ENCODE results near the gene KCTD10.
"Not testable (repeated sequence)": the region's sequence is repeated elsewhere in the genome, so short reads cannot be mapped to it uniquely, and the experiment has no call there.

Gene KCTD10

DNA sequence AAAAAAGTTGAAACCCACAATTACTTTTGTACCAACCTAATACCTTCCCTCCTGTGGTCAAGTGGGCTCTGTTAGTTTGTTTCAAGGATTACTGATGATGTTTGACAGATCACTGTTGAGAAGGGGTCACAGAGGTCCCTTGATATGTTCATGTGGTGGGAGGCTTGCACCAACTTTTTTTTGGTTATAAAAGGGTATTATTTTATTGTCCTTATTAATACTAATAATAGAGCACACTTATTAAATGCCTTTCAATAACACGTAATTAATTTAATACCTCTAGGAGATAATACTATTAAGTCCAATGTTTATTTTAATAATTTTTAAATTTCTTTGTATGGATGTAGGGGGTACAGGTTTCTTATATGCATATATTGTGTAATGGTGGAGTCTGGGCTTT lies 4.8 kb upstream of the KCTD10 start:
- Histone ChIP-seq H3K27ac (ENCODE audit: low read depth, low read length) (no peak overlapping the region), H3K36me3 (ENCODE audit: insufficient read depth, low read length) (peaks cover 39% of the 10 kb centered on the region), H3K9ac (ENCODE audit: low read length) (no peak overlapping the region), H3K27me3 (ENCODE audit: control insufficient read depth in 1 of 2, insufficient read depth in 2 of 2, low read length in 2 of 2) (no peaks in the 10 kb centered on the region), H3K4me1 (ENCODE audit: insufficient read depth, low read length) (peaks cover 17% of the 10 kb centered on the region), H3K4me3 (ENCODE audit: low read depth in 1 of 2, low read length in 2 of 2) (no peak overlapping the region), H3K9me3 (ENCODE audit: low read length) (no peaks in the 10 kb centered on the region)

DNA sequence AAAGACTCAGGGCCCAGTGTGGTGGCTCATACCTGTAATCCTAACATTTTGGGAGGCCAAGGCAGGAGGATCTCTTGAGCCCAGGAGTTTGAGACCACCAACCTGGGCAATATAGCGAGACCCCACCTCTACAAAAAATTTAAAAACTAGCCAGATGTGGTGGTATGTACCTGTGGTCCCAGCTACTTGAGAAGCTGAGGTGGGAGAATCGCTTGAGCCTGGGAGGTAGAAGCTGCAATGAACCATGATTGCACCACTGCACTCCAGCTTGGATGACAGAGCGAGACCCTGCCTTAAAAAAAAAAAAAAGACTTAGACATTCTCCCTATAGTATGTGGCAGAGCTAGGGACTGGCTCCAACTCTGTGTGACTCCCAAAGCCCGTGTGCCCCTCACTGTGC lies 3.3 kb upstream of the KCTD10 start:
- no peaks in the 10 kb centered on the region for H3K27me3 ChIP-seq (ENCODE audit: control insufficient read depth in 1 of 2, insufficient read depth in 2 of 2, low read length in 2 of 2)
- H3K36me3 ChIP-seq (ENCODE audit: insufficient read depth, low read length): peaks cover 24% of the 10 kb centered on the region
- H3K9ac ChIP-seq (ENCODE audit: low read length): no peak overlapping the region
- H3K4me1 ChIP-seq (ENCODE audit: insufficient read depth, low read length): peaks cover 27% of the 10 kb centered on the region
- no peak overlapping the region for H3K27ac ChIP-seq (ENCODE audit: low read depth, low read length)
- no peaks in the 10 kb centered on the region for H3K9me3 ChIP-seq (ENCODE audit: low read length)
- H3K4me3 ChIP-seq (ENCODE audit: low read depth in 1 of 2, low read length in 2 of 2): no peak overlapping the region

DNA sequence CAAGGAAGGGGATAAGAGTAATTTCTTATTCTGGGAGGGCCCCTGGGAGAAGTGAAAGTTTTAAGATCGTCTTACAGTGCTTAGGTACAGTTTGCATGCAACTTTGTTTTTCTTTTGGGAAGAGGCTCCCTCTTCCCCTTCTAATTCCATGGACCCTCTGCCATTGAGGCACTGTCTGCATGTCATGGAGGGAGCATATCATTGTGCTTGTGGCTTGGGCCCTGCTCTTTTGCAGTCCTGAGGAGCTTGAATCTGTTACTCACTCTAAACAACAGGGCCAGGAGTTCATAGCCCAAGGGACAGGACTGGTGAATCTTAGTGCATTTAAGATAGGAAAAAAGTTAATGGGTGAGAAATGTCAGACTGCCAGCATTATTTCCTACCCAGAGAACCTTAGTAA lies 2.7 kb upstream of the KCTD10 start:
- Histone ChIP-seq H3K4me1 (ENCODE audit: insufficient read depth, low read length) (peaks cover 33% of the 10 kb centered on the region), H3K27ac (ENCODE audit: low read depth, low read length) (no peak overlapping the region), H3K4me3 (ENCODE audit: low read depth in 1 of 2, low read length in 2 of 2) (no peak overlapping the region), H3K9ac (ENCODE audit: low read length) (no peak overlapping the region), H3K27me3 (ENCODE audit: control insufficient read depth in 1 of 2, insufficient read depth in 2 of 2, low read length in 2 of 2) (no peaks in the 10 kb centered on the region), H3K36me3 (ENCODE audit: insufficient read depth, low read length) (peaks cover 18% of the 10 kb centered on the region), H3K9me3 (ENCODE audit: low read length) (no peaks in the 10 kb centered on the region)

DNA sequence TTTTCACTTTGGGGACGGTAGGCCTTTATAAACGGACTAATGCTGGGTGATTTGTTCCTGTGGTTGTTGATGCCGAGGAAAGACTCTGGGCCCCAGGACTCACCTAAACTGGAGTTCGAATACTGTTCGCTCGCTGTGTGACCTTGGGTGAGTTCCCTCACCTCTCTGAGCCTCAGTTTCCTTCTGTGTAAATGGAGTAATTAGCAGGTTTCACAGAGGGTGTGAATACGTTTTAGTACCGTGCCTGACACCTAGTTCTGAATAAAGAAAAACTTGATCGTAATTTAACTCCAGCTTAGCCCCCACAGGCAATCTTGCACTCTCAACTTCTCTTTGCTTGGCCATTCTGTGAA lies 839 bp upstream of the KCTD10 start:
- Histone ChIP-seq H3K4me1 (ENCODE audit: insufficient read depth, low read length) (peaks cover 49% of the 10 kb centered on the region), H3K4me3 (ENCODE audit: low read depth in 1 of 2, low read length in 2 of 2) (peak overlapping the region; percentile 78 to 98), H3K9me3 (ENCODE audit: low read length) (no peaks in the 10 kb centered on the region), H3K27ac (ENCODE audit: low read depth, low read length) (peak overlapping the region; percentile 97), H3K36me3 (ENCODE audit: insufficient read depth, low read length) (no peaks in the 10 kb centered on the region), H3K27me3 (ENCODE audit: control insufficient read depth in 1 of 2, insufficient read depth in 2 of 2, low read length in 2 of 2) (no peaks in the 10 kb centered on the region), H3K9ac (ENCODE audit: low read length) (peak overlapping the region; percentile 85)

DNA sequence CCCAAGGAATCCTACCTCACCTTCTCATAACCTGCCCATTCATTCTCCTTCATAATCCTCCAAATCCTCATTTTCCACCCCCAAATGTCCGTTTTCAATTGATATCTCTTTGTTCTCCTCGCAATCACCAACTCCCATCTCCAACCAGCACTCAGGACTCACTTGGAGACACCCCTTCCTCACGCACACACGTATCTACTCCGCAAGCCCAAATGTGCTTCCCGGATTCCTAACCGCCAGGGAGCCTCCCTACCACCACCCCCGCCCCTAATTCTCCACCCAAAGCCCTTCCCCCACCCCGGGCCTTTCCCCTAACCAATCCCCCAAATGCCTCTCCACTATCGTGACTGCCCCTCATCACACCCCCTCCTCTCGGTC lies 304 bp downstream of the KCTD10 start:
- H3K9ac ChIP-seq (ENCODE audit: low read length): peak overlapping the region; percentile 85
- peak overlapping the region; percentile 78 to 98 for H3K4me3 ChIP-seq (ENCODE audit: low read depth in 1 of 2, low read length in 2 of 2)
- no peaks in the 10 kb centered on the region for H3K27me3 ChIP-seq (ENCODE audit: control insufficient read depth in 1 of 2, insufficient read depth in 2 of 2, low read length in 2 of 2)
- no peaks in the 10 kb centered on the region for H3K9me3 ChIP-seq (ENCODE audit: low read length)
- H3K27ac ChIP-seq (ENCODE audit: low read depth, low read length): peak overlapping the region; percentile 97
- H3K4me1 ChIP-seq (ENCODE audit: insufficient read depth, low read length): peaks cover 49% of the 10 kb centered on the region
- H3K36me3 ChIP-seq (ENCODE audit: insufficient read depth, low read length): no peaks in the 10 kb centered on the region

DNA sequence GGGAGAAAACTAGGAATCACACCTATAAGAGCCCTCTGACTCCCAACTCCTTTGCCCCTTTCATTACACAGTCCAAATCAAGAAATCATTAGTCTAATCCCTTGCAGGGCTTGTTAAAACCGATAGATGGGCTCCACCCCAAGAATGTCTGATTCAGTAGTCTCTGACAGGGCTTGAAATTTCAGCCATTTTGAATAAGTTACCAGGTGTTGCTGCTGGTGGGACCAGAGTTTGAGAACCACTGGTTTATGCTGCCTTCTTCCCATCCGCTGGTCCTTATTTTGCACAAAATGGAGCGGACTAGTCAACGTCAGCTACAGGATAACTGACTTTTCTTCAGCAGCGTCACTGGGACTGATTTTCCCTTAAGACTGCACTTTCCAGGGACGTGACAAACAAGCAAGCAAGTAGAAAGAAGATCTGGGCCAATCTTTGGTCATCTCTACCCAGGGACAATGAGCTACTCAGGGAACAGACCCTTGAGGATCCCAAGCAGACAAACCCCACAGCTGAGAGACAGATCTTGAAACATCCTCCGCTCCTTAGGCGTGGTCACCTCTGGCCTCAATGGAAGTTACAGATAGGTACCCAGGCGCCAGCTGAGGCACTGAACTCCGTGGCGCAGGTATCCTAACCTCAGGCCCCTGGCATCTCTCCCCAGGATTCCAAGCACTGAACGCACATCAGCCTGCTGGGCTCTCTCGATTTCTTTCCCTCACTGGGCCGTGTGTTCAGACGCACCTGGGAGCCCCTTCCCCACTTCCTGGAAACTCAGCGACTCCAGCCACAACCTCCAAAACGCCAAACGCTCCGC lies 900 bp downstream of the KCTD10 start:
- Histone ChIP-seq H3K27me3 (ENCODE audit: control insufficient read depth in 1 of 2, insufficient read depth in 2 of 2, low read length in 2 of 2) (no peaks in the 10 kb centered on the region), H3K27ac (ENCODE audit: low read depth, low read length) (peak overlapping the region; percentile 97), H3K9ac (ENCODE audit: low read length) (peak overlapping the region; percentile 85), H3K9me3 (ENCODE audit: low read length) (no peaks in the 10 kb centered on the region), H3K4me1 (ENCODE audit: insufficient read depth, low read length) (peaks cover 49% of the 10 kb centered on the region), H3K4me3 (ENCODE audit: low read depth in 1 of 2, low read length in 2 of 2) (peak overlapping the region; percentile 78 to 98), H3K36me3 (ENCODE audit: insufficient read depth, low read length) (no peaks in the 10 kb centered on the region)

DNA sequence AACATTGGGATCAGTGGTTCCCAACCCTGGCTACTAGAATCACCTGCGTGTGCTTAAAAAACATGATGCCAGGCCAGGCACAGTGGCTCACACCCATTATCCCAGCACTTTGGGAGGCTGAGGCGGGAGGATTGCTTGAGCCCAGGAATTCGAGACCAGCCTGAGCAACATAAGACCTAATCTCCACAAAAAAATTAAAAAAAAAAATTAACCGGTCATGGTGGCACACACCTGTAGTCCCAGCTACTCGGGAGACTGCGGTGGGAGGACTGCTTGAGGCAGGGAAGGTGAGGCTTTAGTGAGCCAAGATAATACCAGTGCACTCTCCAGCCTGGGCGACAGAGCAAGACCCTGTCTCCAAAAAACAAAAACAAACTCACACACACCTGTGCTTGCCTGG lies 2.0 kb downstream of the KCTD10 start:
- Histone ChIP-seq H3K27me3 (ENCODE audit: control insufficient read depth in 1 of 2, insufficient read depth in 2 of 2, low read length in 2 of 2) (no peaks in the 10 kb centered on the region), H3K4me3 (ENCODE audit: low read depth in 1 of 2, low read length in 2 of 2) (peak overlapping the region in 1 of 2 donors; percentile 98), H3K9me3 (ENCODE audit: low read length) (no peaks in the 10 kb centered on the region), H3K4me1 (ENCODE audit: insufficient read depth, low read length) (peaks cover 53% of the 10 kb centered on the region), H3K9ac (ENCODE audit: low read length) (no peak overlapping the region), H3K27ac (ENCODE audit: low read depth, low read length) (no peak overlapping the region), H3K36me3 (ENCODE audit: insufficient read depth, low read length) (no peaks in the 10 kb centered on the region)

DNA sequence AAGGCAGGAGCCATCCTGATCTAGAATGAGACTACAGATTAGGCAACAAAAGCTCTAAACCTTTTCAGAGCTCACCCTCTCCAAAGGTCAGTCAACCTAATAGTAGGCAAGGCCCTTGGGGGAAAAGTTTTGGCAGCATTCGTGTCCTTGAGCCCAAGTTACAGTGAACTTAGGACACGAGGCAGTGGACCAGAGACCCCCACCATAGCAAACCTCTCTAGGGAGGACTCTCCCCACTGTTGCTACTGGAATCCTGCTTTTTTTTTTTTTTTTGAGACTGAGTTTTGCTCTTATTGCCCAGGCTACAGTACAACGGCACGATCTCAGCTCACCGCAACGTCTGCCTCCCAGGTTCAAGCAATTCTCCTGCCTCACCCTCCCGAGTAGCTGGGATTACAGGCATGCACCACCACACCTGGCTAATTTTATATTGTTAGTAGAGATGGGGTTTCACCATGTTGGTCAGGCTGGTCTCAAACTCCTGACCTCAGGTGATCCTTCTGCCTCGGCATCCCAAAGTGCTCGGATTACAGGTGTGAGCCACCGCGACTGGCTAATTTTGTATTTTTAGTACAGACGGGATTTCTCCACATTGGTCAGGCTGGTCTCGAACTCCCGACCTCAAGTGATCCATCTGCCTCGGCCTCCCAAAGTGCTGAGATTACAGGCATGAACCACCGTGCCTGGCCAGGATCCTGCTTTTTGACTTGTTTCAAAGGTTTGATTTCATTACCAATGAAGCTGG lies 3.4 kb downstream of the KCTD10 start:
- not testable (repeated sequence) for H3K9ac ChIP-seq (ENCODE audit: low read length); H3K27me3 ChIP-seq (ENCODE audit: control insufficient read depth in 1 of 2, insufficient read depth in 2 of 2, low read length in 2 of 2); H3K4me3 ChIP-seq (ENCODE audit: low read depth in 1 of 2, low read length in 2 of 2); H3K9me3 ChIP-seq (ENCODE audit: low read length); H3K27ac ChIP-seq (ENCODE audit: low read depth, low read length)
- H3K4me1 ChIP-seq (ENCODE audit: insufficient read depth, low read length): peaks cover 58% of the 10 kb centered on the region
- peaks cover 11% of the 10 kb centered on the region for H3K36me3 ChIP-seq (ENCODE audit: insufficient read depth, low read length)

DNA sequence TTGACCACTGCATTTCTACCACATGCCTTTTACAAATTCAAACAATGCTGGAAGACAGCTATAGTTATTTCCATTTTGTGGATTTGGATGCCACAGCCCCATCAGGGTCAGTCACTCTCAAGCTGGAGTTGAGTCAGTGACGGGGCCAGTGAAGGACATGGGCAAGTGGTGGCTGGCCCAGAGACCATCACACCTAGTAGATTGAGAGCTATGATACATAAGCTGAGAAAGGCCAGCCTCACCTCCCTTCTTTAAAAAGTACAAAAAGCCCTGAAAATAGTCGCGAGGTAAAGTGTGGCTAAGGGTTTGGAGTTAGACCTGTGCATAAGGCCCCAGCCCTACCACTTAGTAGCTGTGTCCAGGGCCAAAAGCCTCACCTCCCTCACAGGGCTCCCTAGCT lies 4.1 kb downstream of the KCTD10 start:
- Histone ChIP-seq H3K27ac (ENCODE audit: low read depth, low read length) (no peak overlapping the region), H3K27me3 (ENCODE audit: control insufficient read depth in 1 of 2, insufficient read depth in 2 of 2, low read length in 2 of 2) (no peaks in the 10 kb centered on the region), H3K4me1 (ENCODE audit: insufficient read depth, low read length) (peaks cover 56% of the 10 kb centered on the region), H3K9me3 (ENCODE audit: low read length) (no peaks in the 10 kb centered on the region), H3K9ac (ENCODE audit: low read length) (no peak overlapping the region), H3K4me3 (ENCODE audit: low read depth in 1 of 2, low read length in 2 of 2) (no peak overlapping the region), H3K36me3 (ENCODE audit: insufficient read depth, low read length) (peaks cover 15% of the 10 kb centered on the region)

DNA sequence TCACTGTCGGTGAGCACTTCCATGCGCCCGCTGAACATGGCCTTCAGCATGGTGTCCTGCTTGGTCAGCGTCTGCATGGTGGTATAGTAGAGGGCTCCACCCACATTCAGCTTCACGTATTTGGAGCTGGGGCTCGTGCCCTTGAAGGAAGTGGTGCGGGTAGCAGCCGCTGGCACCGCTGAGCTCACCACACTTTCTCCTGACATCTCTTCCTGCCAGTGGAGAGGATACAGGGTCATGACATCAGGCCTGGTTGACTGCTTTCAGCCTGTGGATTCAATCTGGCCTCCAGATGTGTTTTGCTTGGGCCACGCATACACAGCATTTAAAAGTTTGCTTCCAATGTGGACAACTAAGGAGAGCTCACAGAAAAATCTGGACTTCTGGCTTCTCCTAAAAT lies 7.6 kb downstream of the KCTD10 start:
- H3K27me3 ChIP-seq (ENCODE audit: control insufficient read depth in 1 of 2, insufficient read depth in 2 of 2, low read length in 2 of 2): no peaks in the 10 kb centered on the region
- no peaks in the 10 kb centered on the region for H3K9me3 ChIP-seq (ENCODE audit: low read length)
- H3K27ac ChIP-seq (ENCODE audit: low read depth, low read length): peak overlapping the region; percentile 3
- no peak overlapping the region for H3K9ac ChIP-seq (ENCODE audit: low read length)
- H3K4me3 ChIP-seq (ENCODE audit: low read depth in 1 of 2, low read length in 2 of 2): no peak overlapping the region
- H3K4me1 ChIP-seq (ENCODE audit: insufficient read depth, low read length): peaks cover 71% of the 10 kb centered on the region
- H3K36me3 ChIP-seq (ENCODE audit: insufficient read depth, low read length): peaks cover 15% of the 10 kb centered on the region

DNA sequence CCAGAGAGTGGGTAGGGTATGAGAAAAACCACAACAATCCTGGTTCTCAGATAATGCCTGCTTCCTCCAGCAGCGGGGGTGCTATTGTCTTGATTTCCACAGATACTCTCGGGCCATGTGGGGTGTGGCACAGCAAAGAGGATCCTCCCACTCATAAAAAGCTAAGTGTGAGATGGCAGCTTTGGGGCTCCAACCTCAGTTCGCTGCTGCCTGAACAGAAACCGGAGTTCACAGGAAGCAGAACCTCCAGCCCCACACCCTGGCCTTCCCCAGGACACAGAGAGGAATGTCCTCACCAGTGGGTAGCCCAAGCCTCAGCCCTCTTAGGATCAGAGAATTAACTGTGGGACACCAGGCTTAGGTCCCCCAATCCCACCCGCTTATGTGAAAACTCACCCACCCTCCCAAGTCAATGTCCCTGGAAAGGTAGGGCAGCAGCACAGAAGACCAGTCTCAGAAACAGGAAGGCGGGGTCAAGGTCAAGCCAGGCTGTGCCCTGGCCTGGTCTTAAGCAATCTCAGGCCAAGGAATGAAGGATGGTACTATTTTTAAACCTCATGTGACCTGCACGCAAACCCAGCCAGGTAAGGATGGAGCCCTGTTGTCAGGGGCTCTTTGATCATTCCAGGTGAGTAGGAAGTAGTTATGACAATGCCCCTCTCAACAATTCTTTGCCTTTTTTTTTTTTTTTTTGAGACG lies 9.0 kb downstream of the KCTD10 start:
- Histone ChIP-seq H3K9me3 (ENCODE audit: low read length) (no peaks in the 10 kb centered on the region), H3K36me3 (ENCODE audit: insufficient read depth, low read length) (peaks cover 15% of the 10 kb centered on the region), H3K4me3 (ENCODE audit: low read depth in 1 of 2, low read length in 2 of 2) (no peak overlapping the region), H3K27me3 (ENCODE audit: control insufficient read depth in 1 of 2, insufficient read depth in 2 of 2, low read length in 2 of 2) (no peaks in the 10 kb centered on the region), H3K9ac (ENCODE audit: low read length) (peak overlapping the region; percentile 17), H3K27ac (ENCODE audit: low read depth, low read length) (peak overlapping the region; percentile 29), H3K4me1 (ENCODE audit: insufficient read depth, low read length) (peaks cover 72% of the 10 kb centered on the region)

Measured in muscle layer of colon (tissue), 2 donors.